Nephron progenitor cell (in vitro differentiated cells): ENCODE measurements around the gene MEF2D.

Experiments used
- DNase-seq: peaks from one replicate; pipeline ENCODE4 v3.0.0; 2021
- H3K27ac Mint-ChIP-seq: 2 replicates; pipeline ENCODE4 v1.8.0; 2021; ENCODE audit warnings: mild to moderate bottlenecking, moderate library complexity, mixed read lengths
- H3K27me3 Mint-ChIP-seq: 2 replicates; pipeline ENCODE4 v1.8.0; 2021; ENCODE audit warnings: mild to moderate bottlenecking, low read depth, mixed read lengths; ENCODE audit not compliant: poor library complexity
- H3K36me3 Mint-ChIP-seq: 2 replicates; pipeline ENCODE4 v1.8.0; 2021; ENCODE audit warnings: low read depth, mixed read lengths
- H3K4me1 Mint-ChIP-seq: 2 replicates; pipeline ENCODE4 v1.8.0; 2021; ENCODE audit warnings: mixed read lengths
- H3K4me3 Mint-ChIP-seq: 2 replicates; pipeline ENCODE4 v1.8.0; 2021; ENCODE audit warnings: mild to moderate bottlenecking, moderate library complexity, mixed read lengths
- H3K9me3 Mint-ChIP-seq: 2 replicates; pipeline ENCODE4 v1.8.0; 2021; ENCODE audit warnings: mild to moderate bottlenecking, moderate library complexity, mixed read lengths
- TF ChIP-seq, protein P1 (sequence below): fragments of 200-600 bp; sonication (generic); IDR thresholded peaks from 2 replicates; pipeline ENCODE4 v1.5.0; 2021; ENCODE audit warnings: antibody characterized with exemption

MEF2D gene

DNA sequence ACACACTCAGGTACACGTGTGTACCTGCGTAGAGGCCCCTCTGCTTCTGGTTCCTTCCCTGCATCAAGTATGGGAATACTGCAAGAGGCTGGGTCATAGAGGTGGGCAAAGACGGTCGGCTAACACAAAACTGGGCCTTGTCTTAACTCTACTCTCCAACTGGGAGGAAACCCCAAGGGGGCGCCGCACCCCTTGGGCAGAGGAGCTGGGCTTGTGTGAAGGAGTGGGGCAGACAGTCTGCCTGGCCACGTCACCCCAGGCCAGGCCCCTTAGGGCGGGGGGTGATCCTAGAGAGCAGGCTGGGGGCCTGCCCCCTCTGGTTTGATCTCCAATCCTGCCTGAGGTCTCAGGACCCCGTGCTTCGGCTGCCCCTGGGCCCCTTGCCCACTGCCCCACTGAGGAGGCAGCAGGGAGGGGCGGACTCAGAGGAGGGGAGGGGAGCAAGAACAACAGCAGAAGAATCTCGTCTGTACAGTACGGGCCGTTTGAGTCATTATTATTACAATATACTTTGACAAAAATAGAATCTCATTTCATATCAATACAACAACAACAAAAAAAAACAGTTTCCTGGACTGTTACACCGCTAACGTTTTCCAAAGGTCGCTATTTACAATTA is 34.7 kb downstream of the MEF2D start:
- H3K9me3 Mint-ChIP-seq: no peaks in the 10 kb centered on the region
- H3K4me3 Mint-ChIP-seq: no peak overlapping the region
- peaks cover 9% of the 10 kb centered on the region for H3K27me3 Mint-ChIP-seq
- peaks cover 19% of the 10 kb centered on the region for H3K36me3 Mint-ChIP-seq
- H3K27ac Mint-ChIP-seq: peak overlapping the region; percentile 79
- TF ChIP-seq, protein P1, sequence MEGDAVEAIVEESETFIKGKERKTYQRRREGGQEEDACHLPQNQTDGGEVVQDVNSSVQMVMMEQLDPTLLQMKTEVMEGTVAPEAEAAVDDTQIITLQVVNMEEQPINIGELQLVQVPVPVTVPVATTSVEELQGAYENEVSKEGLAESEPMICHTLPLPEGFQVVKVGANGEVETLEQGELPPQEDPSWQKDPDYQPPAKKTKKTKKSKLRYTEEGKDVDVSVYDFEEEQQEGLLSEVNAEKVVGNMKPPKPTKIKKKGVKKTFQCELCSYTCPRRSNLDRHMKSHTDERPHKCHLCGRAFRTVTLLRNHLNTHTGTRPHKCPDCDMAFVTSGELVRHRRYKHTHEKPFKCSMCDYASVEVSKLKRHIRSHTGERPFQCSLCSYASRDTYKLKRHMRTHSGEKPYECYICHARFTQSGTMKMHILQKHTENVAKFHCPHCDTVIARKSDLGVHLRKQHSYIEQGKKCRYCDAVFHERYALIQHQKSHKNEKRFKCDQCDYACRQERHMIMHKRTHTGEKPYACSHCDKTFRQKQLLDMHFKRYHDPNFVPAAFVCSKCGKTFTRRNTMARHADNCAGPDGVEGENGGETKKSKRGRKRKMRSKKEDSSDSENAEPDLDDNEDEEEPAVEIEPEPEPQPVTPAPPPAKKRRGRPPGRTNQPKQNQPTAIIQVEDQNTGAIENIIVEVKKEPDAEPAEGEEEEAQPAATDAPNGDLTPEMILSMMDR: no peak
- peaks cover 25% of the 10 kb centered on the region for H3K4me1 Mint-ChIP-seq
- no peak for DNase-seq

DNA sequence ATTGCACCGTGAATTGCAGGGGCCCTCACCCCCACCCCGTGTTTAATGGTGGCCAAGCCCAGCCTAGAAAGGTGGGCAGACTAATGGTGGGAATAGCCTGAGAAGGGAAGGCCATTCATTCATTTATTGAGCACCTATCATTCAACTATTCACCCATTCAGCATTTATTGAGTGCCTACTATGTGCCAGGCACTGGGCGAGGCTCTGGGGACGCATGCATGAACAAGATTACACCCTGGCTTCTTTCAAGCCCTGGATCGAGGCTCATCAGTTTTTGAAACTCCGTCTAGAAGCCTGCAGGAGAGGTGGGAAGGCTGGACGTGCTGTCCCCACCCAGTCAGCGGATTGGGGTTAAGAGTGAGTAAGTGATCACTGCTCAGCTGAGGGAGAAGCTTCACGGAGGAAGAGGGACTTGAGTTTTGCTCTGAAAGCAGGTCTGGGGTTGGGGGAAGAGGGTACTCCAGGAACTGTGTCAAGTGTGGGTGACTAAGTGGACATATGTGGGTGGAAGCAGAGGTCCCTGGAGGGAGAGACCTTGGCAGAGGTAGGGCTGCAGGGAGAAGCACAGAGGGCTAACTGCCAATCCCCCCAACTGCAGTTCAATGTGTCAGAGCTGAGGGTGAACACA is 35.6 kb downstream of the MEF2D start:
- Mint-ChIP-seq H3K4me1 (peaks cover 25% of the 10 kb centered on the region), H3K27ac (no peak overlapping the region), H3K9me3 (no peaks in the 10 kb centered on the region), H3K4me3 (no peak overlapping the region), H3K36me3 (peaks cover 19% of the 10 kb centered on the region), H3K27me3 (peaks cover 13% of the 10 kb centered on the region)
- DNase-seq: no peak
- TF ChIP-seq, protein P1: no peak

DNA sequence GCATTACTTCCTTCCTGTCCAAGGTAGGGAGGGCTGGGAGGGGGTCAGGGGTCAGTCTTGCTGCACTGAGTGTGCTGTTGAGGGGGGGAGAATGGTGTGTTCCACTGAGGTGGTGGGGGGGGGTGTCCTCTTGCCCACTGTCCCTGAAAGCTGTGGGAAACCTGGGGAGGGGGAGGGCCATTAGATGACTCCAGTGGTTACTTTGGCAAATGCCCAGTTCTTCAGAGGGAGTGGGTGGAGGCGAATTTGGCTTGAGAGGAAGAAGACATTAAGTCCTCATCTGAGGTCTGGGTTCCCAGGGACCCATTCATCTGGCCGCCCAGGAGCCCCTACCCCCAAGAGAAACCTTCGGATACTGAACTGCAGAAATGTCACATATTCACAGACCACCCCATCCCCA is 36.2 kb downstream of the MEF2D start:
- H3K36me3 Mint-ChIP-seq: peaks cover 15% of the 10 kb centered on the region
- no peak overlapping the region for H3K4me3 Mint-ChIP-seq
- H3K27me3 Mint-ChIP-seq: peaks cover 13% of the 10 kb centered on the region
- DNase-seq: no peak
- TF ChIP-seq, protein P1: no peak
- H3K4me1 Mint-ChIP-seq: peaks cover 25% of the 10 kb centered on the region
- H3K9me3 Mint-ChIP-seq: no peaks in the 10 kb centered on the region
- no peak overlapping the region for H3K27ac Mint-ChIP-seq

- Mint-ChIP-seq H3K36me3 (peaks cover 13% of the 10 kb centered on the region), H3K27ac (no peak overlapping the region), H3K27me3 (peaks cover 13% of the 10 kb centered on the region), H3K9me3 (no peaks in the 10 kb centered on the region), H3K4me1 (peaks cover 25% of the 10 kb centered on the region), H3K4me3 (no peak overlapping the region)
- TF ChIP-seq, protein P1: no peak
- no peak for DNase-seq
Observed at GRCh38 chr1:156463874-156464273, 36.7 kb downstream of the MEF2D start.

GRCh38 chr1:156462954-156463795 is 37.4 kb downstream of the MEF2D start:
- DNase-seq: no peak
- Mint-ChIP-seq H3K9me3 (no peaks in the 10 kb centered on the region), H3K4me1 (peaks cover 25% of the 10 kb centered on the region), H3K27me3 (peaks cover 11% of the 10 kb centered on the region), H3K4me3 (no peak overlapping the region), H3K27ac (no peak overlapping the region), H3K36me3 (peaks cover 6% of the 10 kb centered on the region)
- TF ChIP-seq, protein P1: no peak
